Measurements from ENCODE around the gene CSE1L. TPM values are rescaled to one million over a fixed set of nuclear protein-coding genes. Genes with fewer than 3 reads are reported as not detected.

CSE1L gene, protein sequence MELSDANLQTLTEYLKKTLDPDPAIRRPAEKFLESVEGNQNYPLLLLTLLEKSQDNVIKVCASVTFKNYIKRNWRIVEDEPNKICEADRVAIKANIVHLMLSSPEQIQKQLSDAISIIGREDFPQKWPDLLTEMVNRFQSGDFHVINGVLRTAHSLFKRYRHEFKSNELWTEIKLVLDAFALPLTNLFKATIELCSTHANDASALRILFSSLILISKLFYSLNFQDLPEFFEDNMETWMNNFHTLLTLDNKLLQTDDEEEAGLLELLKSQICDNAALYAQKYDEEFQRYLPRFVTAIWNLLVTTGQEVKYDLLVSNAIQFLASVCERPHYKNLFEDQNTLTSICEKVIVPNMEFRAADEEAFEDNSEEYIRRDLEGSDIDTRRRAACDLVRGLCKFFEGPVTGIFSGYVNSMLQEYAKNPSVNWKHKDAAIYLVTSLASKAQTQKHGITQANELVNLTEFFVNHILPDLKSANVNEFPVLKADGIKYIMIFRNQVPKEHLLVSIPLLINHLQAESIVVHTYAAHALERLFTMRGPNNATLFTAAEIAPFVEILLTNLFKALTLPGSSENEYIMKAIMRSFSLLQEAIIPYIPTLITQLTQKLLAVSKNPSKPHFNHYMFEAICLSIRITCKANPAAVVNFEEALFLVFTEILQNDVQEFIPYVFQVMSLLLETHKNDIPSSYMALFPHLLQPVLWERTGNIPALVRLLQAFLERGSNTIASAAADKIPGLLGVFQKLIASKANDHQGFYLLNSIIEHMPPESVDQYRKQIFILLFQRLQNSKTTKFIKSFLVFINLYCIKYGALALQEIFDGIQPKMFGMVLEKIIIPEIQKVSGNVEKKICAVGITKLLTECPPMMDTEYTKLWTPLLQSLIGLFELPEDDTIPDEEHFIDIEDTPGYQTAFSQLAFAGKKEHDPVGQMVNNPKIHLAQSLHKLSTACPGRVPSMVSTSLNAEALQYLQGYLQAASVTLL
- 30.1 and 41.0 TPM in 2 replicates for total RNA-seq

DNA sequence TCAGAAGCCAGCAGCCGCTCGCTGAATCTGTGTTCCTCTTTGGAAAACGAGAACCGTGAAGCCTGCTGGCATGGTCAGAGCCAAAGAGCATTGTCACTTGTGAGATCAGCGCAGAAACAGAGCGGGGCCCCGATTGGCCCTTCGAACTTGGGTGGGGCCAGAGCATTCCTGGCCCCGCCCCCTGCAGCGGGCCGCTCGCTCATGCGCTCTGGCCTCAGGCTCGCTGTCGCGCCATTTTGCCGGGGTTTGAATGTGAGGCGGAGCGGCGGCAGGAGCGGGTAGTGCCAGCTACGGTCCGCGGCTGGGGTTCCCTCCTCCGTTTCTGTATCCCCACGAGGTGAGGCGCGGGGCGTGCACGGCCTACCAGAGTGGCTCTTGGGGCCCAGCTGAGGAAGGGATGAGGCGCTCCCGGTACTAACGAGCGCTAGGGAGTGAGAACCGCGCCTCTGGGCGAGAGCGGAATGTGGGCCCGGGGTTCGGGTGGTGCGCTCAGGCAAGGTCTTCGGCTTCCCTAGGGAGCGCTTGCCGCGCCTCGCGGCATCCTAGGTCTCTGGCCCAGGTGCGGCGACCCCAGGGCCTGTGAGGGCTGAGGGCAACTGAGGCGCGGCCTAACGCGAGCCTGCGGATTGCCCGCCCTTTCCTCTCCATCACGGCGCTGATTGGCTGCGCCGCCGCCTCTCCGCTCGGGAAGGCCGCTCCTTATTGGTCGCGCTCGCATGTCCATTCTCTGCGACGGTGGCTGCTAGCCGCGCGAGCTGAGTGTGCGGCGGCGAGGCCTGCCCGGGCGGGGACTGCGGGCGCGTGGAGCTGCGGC lies at the start of gene CSE1L:
CSE1L (plus strand) TSS at position 226 of the 814 bp plus-strand sequence. CDS start 12,152 bp downstream, outside the sequence.

Other genes with a start within 250 kb of the CSE1L start
- gene PREX1, start 218.3 kb upstream of the CSE1L start, total RNA-seq: 20.6 and 30.7 TPM in 2 replicates
- gene ARFGEF2, start 124.6 kb upstream of the CSE1L start, total RNA-seq: 28.7 and 33.3 TPM in 2 replicates
- 30.7 and 38.1 TPM in 2 replicates for gene STAU1, start 142.0 kb downstream of the CSE1L start, total RNA-seq
- 31.8 and 34.9 TPM in 2 replicates for gene DDX27, start 173.1 kb downstream of the CSE1L start, total RNA-seq
- gene ZNFX1, start 231.7 kb downstream of the CSE1L start, total RNA-seq: 28.1 and 32.4 TPM in 2 replicates